T1000 (cell line): ENCODE results near the gene TBC1D10A.

ENCODE experiments used
- DNase-seq: peaks from one replicate; lab custom pipeline; 2025; ENCODE audit warnings: mixed read lengths; lab: John Stamatoyannopoulos, UW

Gene TBC1D10A, protein sequence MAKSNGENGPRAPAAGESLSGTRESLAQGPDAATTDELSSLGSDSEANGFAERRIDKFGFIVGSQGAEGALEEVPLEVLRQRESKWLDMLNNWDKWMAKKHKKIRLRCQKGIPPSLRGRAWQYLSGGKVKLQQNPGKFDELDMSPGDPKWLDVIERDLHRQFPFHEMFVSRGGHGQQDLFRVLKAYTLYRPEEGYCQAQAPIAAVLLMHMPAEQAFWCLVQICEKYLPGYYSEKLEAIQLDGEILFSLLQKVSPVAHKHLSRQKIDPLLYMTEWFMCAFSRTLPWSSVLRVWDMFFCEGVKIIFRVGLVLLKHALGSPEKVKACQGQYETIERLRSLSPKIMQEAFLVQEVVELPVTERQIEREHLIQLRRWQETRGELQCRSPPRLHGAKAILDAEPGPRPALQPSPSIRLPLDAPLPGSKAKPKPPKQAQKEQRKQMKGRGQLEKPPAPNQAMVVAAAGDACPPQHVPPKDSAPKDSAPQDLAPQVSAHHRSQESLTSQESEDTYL

DNA sequence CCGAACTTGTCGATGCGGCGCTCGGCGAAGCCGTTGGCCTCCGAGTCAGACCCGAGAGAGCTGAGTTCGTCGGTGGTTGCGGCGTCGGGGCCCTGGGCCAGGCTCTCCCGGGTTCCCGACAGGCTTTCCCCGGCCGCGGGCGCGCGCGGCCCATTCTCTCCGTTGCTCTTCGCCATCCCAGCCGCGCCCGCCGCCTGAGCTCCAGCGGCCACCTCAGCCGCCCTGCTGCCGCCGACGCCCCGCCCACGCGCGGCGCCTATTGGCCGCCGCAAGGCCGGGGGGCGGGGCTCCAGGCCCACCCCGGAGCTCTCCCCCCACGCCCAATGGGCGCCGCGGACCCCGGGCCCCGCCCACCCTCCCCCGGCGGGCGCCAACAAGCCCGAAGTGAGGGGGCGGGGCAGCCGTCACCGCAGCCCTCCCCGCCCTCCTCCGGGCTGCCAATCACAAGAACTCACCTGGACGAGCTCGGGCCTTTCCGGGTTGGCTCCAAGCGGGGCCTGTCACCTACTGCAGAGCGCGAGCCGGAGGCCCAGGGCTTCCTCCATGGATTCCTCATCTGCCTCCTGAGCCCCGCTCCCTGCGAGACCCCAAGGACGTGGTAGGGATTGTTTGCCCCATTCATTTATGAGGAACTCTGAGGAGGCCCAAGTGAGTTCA lies at the start of gene TBC1D10A:
Gene TBC1D10A, minus strand, starts transcription at position 236 of the 657 bp plus-strand sequence. Its CDS starts 60 bp downstream, at position 176.
- peak; percentile 70 for DNase-seq

DNA sequence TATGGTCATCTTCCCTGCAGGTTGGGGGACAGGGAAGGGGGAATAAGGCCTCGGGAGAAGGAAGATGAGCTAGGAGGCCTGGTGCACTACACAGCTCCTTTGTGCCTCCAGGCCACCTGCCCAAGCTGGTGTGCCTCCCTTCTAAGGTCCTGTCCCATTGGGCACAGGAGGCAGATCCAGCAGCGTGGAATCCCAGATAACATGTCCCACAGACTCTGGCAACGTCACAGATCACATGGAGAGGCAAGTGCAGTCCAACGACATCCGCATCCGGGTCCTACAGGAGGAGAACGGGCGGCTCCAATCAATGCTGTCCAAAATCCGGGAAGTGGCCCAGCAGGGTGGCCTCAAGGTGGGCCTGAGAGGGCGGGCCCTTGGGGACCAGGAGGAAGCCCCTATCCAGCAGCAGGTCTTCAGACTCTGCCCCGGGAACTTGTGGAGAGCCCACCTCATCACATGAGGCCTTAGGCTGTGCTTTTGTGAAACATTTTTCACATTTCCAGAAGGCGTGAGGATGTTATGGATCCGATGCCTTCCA lies 48.6 kb upstream of the TBC1D10A start:
- DNase-seq = no peak

DNA sequence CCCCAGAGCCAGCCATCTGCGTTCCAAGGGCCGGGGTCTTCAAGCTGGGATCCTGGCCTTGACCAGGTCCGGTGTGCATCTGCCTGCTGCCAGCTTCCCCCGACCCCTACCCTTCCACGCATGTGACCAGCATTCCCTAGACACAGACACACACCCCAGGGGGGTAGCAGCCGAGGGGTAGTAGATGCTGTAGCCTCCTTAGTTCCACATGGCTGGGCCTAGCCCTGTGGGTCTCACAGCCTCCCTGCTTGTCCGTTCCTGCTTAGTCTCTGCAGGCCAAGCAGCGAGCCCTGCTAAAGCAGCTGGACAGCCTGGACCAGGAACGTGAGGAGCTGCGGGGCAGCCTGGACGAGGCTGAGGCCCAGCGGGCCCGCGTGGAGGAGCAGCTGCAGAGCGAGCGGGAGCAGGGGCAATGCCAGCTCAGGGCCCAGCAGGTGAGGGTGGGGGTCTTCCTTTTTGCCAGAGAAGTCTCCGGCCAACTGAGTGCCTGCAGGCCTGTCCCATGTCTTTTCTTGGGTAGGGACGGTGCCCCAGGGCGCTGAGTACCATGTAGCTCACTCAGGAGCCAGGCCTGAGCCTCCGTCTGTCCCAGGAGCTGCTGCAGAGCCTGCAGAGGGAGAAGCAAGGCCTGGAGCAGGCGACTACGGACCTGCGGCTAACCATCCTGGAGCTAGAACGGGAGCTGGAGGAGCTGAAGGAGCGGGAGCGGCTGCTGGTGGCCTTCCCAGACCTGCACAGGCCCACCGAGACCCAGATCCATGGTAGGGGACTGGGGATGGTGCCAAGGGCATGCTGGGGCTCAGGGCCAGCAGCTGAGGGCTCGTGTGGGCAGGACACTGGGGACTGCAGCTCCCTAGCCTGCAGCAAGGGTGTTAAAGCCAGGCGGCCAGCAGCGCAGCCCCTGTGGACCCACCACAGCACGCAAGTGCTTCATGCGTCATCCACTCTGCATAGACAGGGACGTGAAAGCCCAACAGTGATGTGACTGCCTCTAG lies 46.9 kb upstream of the TBC1D10A start:
- DNase-seq = no peak

DNA sequence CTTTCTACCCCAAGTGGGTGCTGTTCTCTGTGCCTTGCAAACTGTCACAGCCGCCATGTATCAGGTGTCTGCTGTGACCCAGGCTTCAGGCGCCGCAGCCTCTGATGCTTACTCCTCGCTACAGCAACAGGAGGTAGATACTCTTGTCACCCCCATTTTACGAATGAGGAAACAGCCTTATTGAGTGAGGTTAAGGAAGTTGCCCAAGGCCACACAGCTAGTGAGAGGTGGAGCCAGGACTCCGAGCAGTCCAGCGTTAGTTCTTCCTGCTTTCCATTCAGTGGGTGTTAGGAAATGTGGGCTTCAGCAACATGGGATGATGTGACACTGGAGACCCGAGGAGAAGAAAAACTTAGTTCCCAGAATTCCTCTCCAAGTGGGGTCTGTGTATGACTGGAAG lies 46.2 kb upstream of the TBC1D10A start:
- no peak for DNase-seq

DNA sequence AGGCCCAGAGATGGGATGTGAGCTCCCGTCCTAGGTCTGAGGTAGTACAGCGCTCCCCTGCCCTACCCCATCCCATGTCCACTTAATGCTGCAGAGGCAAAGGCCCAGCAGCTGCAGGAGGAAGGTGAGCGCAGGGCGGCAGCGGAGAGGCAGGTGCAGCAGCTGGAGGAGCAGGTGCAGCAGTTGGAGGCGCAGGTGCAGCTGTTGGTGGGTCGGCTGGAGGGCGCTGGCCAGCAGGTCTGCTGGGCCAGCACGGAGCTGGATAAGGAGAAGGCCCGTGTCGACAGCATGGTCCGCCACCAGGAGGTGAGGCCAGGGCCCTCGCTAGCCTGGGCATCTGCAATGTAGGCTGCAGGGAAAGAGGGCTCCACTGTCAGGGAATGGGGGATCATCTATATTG lies 45.2 kb upstream of the TBC1D10A start:
- DNase-seq = no peak

DNA sequence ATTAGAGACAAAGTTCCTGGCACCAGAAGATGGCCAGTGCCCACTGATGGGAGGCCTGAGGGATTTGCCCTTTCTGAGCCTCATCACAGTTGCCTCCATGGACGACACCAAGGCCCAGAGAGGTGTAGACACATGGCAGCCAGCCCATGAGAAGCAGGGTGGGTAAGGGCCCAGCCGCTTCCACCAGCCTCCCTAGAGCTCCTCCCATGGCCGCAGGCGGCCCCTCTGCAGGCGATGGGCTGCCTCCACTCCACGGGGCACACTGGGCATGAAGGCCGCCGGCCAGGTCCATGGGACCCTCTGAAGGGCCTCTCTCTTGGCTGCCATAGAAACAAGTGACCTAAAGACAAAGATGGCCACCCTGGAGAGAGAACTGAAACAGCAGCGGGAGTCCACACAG lies 44.6 kb upstream of the TBC1D10A start:
- no peak for DNase-seq

DNA sequence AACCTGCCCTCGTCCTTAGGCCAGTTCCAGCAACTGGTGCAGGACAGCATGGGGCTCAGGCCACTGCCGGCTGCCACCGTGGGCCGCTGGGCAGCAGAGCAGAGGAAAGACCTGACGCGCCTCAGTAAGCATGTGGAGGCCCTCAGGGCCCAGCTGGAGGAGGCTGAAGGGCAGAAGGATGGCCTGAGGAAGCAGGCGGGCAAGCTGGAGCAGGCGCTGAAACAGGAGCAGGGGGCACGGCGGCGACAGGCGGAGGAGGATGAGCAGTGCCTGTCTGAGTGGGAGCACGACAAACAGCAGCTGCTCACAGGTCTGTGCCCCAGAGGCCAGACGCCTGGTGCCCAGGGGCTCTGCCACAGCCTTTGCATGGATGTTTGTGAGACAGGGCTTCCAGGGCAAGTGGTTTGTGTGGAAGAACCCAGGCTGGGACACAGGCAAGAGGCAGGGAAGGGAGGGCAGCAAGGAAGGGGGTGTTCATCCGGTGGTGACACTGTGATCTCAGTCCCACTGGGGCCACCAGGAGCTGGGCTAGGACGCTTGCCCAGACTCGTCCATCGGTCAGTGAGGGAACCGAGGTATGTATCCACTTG lies 44.0 kb upstream of the TBC1D10A start:
- no peak for DNase-seq

DNA sequence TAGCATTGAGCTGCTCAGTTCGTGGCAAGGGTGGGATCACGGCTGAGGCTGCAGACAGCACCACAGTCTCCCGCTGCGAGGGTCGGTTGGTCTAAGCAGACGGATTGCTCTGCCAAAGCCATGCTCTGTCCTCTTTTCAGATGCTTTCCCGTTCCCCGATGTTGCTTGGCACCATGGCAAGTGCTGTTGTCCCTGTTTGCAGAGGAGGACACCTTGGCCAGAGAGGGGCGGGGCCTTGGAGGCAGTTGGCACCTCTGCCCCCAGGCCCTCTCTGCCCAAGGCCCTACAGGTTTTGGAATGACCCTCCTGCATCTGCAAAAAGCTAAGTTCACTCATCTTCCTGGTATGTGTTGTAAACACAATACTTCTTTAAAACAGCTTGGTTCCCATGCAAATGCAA lies 41.7 kb upstream of the TBC1D10A start:
- DNase-seq = no peak

DNA sequence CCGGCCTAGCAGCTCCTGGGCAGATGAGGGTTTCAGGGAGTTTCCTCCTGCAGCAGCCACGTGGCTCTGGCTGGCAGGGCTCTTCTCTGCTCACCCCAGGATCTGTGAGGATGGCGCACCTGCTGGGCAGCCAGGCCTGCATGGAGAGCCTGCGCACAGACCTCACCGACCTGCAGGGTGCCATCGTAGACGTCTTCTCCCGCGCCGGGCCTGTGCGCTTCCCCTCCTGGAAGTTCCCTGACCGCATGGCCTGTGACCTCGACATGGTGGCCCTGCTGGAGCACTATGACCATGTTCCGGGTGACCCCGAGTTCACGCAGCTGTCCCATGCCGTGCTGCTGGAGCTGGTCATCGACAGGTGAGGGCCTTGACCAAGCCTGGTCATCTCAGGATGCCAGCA lies 39.1 kb upstream of the TBC1D10A start:
- DNase-seq = no peak

DNA sequence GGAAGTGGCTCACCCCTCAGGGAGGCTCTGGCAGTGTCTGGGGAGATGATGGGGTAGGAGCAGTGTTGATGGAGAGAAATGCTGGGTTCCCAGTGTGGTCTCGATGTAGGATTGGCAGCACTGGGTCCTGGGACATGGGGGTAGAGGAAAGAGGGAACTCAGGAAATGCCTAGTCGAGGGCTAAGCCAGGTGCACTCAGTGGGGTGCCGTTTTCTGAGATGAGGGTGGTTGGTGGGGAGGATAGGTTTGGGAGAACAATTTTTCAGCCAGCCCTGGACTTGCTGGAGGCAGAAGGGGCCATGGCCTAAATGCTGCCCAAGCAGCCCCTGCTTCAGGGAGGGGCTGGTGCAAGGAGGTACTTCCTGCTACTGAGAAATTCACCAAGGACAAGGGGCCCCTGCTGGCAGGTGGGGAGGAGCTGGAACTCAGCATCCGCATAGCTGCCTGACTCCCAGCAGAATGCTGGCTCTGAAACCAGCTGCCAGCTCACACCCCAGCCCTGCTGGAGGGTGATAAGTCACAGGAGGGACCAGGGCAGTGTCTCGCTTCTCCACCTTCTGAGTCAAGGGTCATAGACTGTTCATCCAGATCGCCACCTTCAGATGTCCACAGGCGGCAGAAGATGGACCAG lies 36.0 kb upstream of the TBC1D10A start:
- no peak for DNase-seq

DNA sequence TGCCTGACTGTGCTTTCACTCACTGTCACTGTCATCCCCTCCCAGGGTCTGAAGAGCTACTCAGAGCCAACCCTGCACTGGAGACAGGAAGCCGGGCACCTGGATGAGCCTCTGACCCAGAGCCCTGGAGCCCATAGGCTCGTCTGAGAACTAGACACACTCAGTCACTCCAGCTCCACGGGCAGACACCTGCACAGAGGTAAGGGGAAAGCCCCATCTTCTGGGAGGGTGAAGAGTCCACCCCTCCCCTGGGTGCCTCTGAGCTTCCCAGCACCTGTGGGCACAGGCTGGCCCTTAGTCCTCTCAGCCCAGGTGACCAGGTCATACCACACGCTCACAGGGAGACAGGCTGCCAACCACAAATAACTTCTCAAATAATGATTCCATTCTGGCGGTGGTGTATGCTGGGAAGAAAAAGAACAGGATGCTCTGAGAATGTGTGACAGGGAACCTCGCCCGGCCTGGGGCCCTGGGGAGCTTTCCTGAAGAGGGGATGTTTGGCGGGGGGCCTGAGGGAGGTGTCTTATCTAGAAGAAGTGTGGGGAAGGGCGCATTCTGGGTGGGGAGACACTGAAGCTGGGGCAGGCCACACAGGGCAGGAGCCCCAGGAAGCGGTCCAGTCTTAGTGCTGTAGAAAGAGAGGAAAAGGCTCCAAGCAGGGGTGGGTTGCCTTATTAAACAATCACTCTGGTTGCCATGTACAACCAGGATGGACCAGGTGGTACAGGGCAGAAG lies 35.3 kb upstream of the TBC1D10A start:
- DNase-seq = no peak

DNA sequence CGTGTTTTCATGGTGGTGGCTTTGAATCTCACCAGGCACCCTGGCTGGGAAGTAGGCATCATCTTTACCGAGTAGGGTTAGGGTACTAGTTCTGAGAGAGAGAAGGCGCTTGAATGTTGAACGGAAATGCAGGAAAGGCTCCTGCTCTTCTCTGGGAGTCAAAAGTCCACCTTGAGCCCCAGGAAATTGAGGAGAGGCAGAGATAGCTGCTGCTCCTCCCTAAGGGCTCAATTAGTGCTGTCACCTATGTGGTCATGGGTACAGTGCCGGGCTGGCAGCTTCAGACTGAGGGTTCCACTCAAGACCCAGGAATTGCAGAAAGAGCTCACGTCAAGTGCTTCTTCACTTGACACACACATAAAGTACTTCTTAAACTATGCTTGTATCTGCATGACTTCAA lies 31.8 kb upstream of the TBC1D10A start:
- no peak for DNase-seq

DNA sequence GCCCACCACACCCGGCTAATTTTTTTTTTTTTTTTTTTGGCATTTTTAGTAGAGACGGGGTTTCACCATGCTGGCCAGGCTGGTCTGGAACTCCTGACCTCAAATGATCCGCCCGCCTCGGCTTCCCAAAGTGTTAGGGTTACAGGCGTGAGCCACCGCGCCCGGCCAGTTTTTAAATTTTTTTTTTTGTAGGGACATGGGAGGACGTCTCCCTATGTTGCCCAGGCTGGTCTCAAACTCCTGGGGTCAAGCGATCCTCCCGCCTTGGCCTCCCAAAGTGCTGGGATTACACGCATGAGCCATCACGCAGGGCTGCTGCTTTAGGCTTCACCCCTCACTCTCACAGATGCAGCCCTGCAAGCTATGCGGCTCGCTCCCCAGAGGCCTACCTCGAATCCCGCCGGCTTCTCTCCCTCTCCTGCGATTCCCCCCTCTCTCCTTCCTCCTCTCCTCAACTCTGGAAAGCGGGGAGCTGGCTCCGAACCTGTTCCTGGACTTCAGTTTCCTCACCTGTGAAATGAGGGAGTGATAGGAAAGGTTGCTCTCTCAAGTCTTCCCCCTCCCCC lies 31.0 kb upstream of the TBC1D10A start:
- DNase-seq = no peak

DNA sequence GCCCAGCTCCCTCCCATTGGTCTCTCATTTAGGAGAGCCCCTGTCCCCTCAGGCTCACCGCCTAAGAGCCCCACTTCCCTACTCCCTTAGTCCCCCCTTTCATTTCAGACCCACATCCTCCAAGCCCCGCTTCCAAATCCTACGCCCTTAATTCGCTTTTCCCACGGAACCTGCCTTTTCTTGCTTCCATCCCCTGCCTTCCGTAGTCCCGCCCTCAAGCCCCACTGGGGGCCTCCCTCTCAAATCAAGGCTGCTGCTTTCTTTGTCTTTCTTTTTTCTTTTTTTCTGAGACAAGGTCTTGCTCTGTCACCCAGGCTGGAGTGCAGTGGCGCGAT lies 30.5 kb upstream of the TBC1D10A start:
- no peak for DNase-seq

DNA sequence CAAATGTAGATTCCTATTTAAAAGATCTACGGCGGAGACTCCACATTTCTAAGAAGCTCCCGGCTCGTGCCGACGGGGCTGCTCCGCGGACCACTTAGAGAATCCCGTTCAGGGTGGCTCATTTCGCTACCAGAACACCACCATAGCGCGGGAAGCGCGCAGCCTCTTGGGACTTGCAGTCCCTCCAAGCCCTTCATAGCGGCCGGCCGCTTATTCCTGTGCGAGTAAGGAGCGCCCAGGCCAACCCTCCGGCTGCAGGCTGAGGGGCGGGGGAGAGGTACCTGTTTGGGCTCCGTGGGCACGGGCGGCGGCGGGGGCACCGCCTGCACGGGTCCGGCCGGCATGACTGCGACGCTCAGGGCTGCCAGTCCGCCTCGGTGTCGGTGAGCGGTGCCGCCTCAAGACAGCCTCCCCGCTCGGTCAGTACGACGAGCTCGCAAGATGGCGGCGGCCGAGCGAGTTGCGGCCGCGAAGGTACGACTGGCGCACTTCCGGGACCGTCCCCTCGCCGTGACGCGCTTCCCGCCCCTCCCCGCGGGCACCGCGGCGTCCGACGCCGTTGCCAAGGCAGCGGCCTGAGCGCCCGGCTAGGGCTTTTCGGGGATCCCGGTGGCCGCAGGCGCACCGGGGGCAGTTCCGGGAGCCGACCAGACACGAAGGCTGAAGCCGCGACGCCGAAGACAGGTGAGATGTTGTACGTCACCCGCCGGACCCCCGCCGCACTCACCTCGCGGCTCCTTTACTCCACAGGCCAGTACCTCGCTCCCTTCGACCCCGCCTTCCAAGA lies 29.9 kb upstream of the TBC1D10A start, which contains the start of the genes CCDC157 and SF3A1:
Gene CCDC157, plus strand, starts transcription at position 559 of the 787 bp plus-strand sequence. CDS start 8,994 bp downstream, outside the sequence.
Gene SF3A1, minus strand, starts transcription at position 446 of the 787 bp plus-strand sequence. Its CDS starts 102 bp downstream, at position 344.
- DNase-seq = peak; percentile 81

DNA sequence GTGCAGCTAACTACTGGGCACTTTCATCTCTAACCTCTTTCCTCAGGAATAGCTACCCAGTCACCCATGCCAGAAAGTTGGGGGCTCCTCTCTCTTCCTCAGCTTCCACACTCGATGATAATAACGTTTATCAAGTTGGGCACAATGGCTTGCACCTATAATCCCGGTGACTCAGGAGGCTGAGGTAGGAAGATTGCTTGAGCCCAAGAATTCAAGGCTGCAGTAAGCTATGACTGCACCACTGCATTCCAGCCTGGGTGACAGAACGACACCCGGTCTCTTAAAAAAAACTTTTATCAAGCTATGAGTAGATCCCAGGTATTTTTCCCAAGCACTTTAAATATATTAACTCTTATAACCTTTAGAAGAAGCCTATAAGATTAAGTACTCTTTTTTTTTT lies 27.9 kb upstream of the TBC1D10A start:
- DNase-seq = no peak

DNA sequence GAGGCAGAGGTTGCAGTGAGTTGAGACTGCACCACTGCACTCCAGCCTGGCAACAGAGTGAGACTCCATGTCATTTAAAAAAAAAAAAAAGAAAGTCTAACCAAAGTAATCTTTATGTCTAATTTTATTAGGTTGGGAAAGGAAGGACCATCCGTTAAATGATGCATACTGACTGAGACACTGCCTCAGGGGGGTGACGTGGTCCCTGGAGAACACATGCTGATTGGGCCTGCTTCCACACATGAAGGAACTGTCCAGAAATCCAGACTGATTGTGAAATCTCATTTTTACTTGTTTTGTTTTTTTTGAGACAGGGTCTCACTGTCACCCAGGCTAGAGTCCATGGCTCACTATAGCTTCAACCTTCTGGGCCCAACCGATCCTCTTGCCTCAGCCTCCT lies 24.5 kb upstream of the TBC1D10A start:
- no peak for DNase-seq

DNA sequence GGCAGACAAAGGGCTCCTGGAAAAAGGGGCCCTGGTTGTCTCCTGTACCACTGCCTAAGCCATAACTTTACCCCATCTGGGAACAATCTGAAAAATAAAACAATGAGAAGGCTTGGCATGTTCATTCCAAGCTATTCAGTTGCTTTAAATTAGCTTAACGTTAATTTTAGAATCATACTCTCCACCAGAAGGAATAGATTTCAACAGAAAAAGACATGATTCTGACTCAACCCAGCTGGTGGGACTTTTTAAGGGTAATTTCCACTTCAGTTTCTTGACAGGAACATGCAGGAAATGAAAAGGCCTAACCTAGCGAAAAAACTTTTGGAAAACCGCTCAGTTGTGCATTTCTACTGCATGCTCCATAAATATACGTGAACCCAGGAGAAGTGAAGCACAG lies 22.1 kb upstream of the TBC1D10A start:
- no peak for DNase-seq

DNA sequence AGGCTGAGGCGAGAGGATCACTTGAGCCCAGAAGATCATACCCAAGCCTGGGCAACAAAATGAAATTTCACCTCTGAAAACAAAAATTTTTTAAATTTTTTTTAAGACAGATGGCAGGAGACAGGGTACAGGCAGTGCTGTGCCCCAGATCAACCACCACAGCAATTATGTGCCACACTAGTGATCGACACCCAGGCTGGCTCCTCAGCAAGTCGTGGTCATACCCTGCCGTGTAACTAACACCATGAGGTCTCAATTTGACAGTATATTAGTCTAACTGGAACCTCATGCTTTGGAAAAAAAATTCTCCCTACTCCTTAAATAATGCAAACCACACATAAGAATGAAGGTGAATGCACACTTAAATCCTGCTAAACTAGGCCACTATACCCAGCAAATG lies 21.7 kb upstream of the TBC1D10A start:
- DNase-seq = no peak
